Panc1 (cell line): ENCODE data around the gene BACH2. TPM values are rescaled to one million over a fixed set of nuclear protein-coding genes. Genes with fewer than 3 reads are reported as not detected.

ENCODE experiments used
- ATAC-seq: fragments of 200-7000 bp; cut with Tn5 transposase; 2 replicates; pipeline ENCODE4 v1.9.1; 2020; ENCODE audit warnings: mild to moderate bottlenecking, moderate library complexity
- BruUV-seq: library from RNA; stranded (reverse); fragments of 400-500 nt; replicated peaks from 2 replicates; lab custom pipeline; 2021; lab: Mats Ljungman, UMichigan
- CTCF ChIA-PET: fragments of 300-600 bp; sonication (Branson Sonifier 250); formaldehyde crosslinking; loops from one replicate; lab custom pipeline; 2022; ENCODE audit warnings: antibody characterized with exemption; lab: Charles Lee
- POLR2A ChIA-PET: fragments of 300-600 bp; sonication (Branson Sonifier 250); formaldehyde crosslinking; loops from one replicate; lab custom pipeline; 2022; ENCODE audit warnings: antibody characterized with exemption; lab: Charles Lee
- DNase-seq: peaks from one replicate; pipeline ENCODE4 v3.0.0-alpha.2; 2010; ENCODE audit warnings: low read depth, low spot score
- H3K27ac ChIP-seq: 2 replicates; pipeline ENCODE4 v1.5.1; 2011; ENCODE audit warnings: mild to moderate bottlenecking, low read length, inconsistent platforms
- H3K27me3 ChIP-seq: fragments of 200-500 bp; sonication (Bioruptor generic); 2 replicates; pipeline ENCODE4 v1.6.0; 2014; ENCODE audit warnings: low read length, inconsistent platforms; ENCODE audit not compliant: control insufficient read depth, insufficient read depth
- H3K36me3 ChIP-seq: fragments of 200-500 bp; sonication (Bioruptor generic); 2 replicates; pipeline ENCODE4 v1.5.1; 2014; ENCODE audit warnings: inconsistent platforms, mild to moderate bottlenecking, low read length, moderate library complexity; ENCODE audit not compliant: control insufficient read depth, insufficient read depth
- H3K4me1 ChIP-seq: 2 replicates; pipeline ENCODE4 v1.5.1; 2011; ENCODE audit warnings: inconsistent platforms, mild to moderate bottlenecking, low read length, moderate library complexity; ENCODE audit not compliant: control insufficient read depth, insufficient read depth
- H3K4me3 ChIP-seq, 2 experiments: 2 replicates each; pipeline ENCODE4 v1.5.1; 2011 to 2012; ENCODE audit warnings: low read depth in 2 of 2, low read length in 2 of 2, mild to moderate bottlenecking in 2 of 2, inconsistent platforms in 1 of 2, moderate library complexity in 1 of 2
- H3K9me3 ChIP-seq: fragments of 200-500 bp; sonication (Bioruptor generic); 2 replicates; pipeline ENCODE4 v1.5.1; 2014; ENCODE audit warnings: low read depth, mild to moderate bottlenecking, inconsistent platforms, low read length, moderate library complexity; ENCODE audit not compliant: control insufficient read depth, insufficient read depth
- CTCF ChIP-seq: fragments of 450-650 bp; IDR thresholded peaks from 2 replicates; pipeline ENCODE4 v1.5.1; 2017; ENCODE audit warnings: mild to moderate bottlenecking
- POLR2AphosphoS5 ChIP-seq: IDR thresholded peaks from 2 replicates; pipeline ENCODE4 v1.6.1; 2012; ENCODE audit warnings: mild to moderate bottlenecking, low read depth, low read length, moderate library complexity
- REST ChIP-seq, 2 experiments: IDR thresholded peaks; 2 replicates each; pipeline ENCODE4 v1.6.1; 2011 to 2012; ENCODE audit warnings: low read depth in 2 of 2, control low read depth in 1 of 2, low read length in 1 of 2, mild to moderate bottlenecking in 1 of 2, moderate library complexity in 1 of 2; ENCODE audit not compliant: insufficient read depth in 1 of 2
- SIN3A ChIP-seq: IDR thresholded peaks from 2 replicates; pipeline ENCODE4 v1.6.1; 2012; ENCODE audit warnings: low read depth, mild to moderate bottlenecking, low read length, moderate library complexity, borderline replicate concordance; ENCODE audit not compliant: insufficient read depth
- TCF7L2 ChIP-seq: IDR thresholded peaks from 2 replicates; pipeline ENCODE4 v1.6.1; 2011; ENCODE audit warnings: mild to moderate bottlenecking, low read depth, low read length, inconsistent platforms
- in situ Hi-C: cut with HindIII; loops from 2 replicates; pipeline ENCODE4 v1.10.0; 2016; ENCODE audit warnings: low sequenced_read_pairs, low pct_unique_long_range_greater_than_20kb
- intact Hi-C: fragments of 100-400 bp; cut with micrococcal nuclease; formaldehyde crosslinking; loops from one replicate; pipeline ENCODE4 v1.10.0; 2022; ENCODE audit not compliant: unreplicated experiment
- total RNA-seq: library from RNA; stranded (reverse); gene quantifications from one replicate; pipeline ENCODE4 v1.2.1, GENCODE V29; 2021; ENCODE audit not compliant: unreplicated experiment

BACH2 gene
- total RNA-seq, 1 experiment from 2014 or later, result 1.6 TPM

GRCh38 chr6:90214461-90214860 is 82.2 kb downstream of the BACH2 start:
- TF ChIP-seq REST (IDR thresholded peaks at IDR 0.05; ENCODE audit: insufficient read depth in 1 of 2, low read depth in 2 of 2, low read length in 1 of 2), result no peak
- no peak for TF ChIP-seq TCF7L2
- TF ChIP-seq CTCF, result no peak
- TF ChIP-seq POLR2AphosphoS5, result no peak
- no peak for TF ChIP-seq SIN3A
- Histone ChIP-seq H3K4me1 (peaks cover 18% of the 10 kb centered on the region), H3K27me3 (no peaks in the 10 kb centered on the region), H3K9me3 (no peaks in the 10 kb centered on the region), H3K4me3 (no peak overlapping the region), H3K36me3 (no peaks in the 10 kb centered on the region), H3K27ac (no peak overlapping the region)
- CTCF ChIA-PET, result no interaction called here
- DNase-seq (no peak), ATAC-seq (no peak)
- in situ Hi-C loops, result no loop called here
- intact Hi-C loops, result no loop called here
- POLR2A ChIA-PET, result interaction anchor here (0.5 kb wide), 1 partner anchor 82 kb away, joined by 10 read pairs; no protein-coding TSS in a partner anchor
- BruUV-seq, result no TSS peak

GRCh38 chr6:90212274-90212673 is 84.4 kb downstream of the BACH2 start:
- Histone ChIP-seq H3K9me3 (no peaks in the 10 kb centered on the region), H3K27me3 (no peaks in the 10 kb centered on the region), H3K4me3 (no peak overlapping the region), H3K36me3 (no peaks in the 10 kb centered on the region), H3K4me1 (no peaks in the 10 kb centered on the region; the same call in 1 of the 2 replicates), H3K27ac (no peak overlapping the region)
- no TSS peak for BruUV-seq
- no peak for DNase-seq
- intact Hi-C loops (no loop called here), in situ Hi-C loops (no loop called here)
- ChIA-PET POLR2A (no interaction called here), CTCF (no interaction called here)
- peak; percentile 56; the same call in 1 of the 2 replicates for ATAC-seq
- TF ChIP-seq REST (IDR thresholded peaks at IDR 0.05; ENCODE audit: insufficient read depth in 1 of 2, low read depth in 2 of 2, low read length in 1 of 2) (no peak), POLR2AphosphoS5 (no peak), CTCF (no peak; the same call in none of the 2 replicates), TCF7L2 (no peak), SIN3A (no peak)
